Stimulated activated effector memory CD8-positive, alpha-beta T cell treated with anti-CD3 and anti-CD28 coated beads, Interleukin-12 subunit alpha, Interleukin-12 subunit beta, amount 100 ng/mL, for 72 hours (primary cell): ENCODE measurements around the gene PTPN2.
"Not testable (repeated sequence)": the region's sequence is repeated elsewhere in the genome, so short reads cannot be mapped to it uniquely, and the experiment has no call there.

Experiments used
- ATAC-seq: fragments of 150-1000 bp; cut with Tn5 transposase; 2 replicates; pipeline ENCODE4 v1.10.0; 2021
- DNase-seq, 2 donors: peaks; one replicate each; pipeline ENCODE4 v3.0.0; 2021 to 2022; ENCODE audit warnings: low spot score in 2 of 2
- H3K27ac Mint-ChIP-seq: one replicate; pipeline ENCODE4 v1.8.0; 2022; ENCODE audit warnings: mild to moderate bottlenecking, mixed read lengths
- H3K36me3 Mint-ChIP-seq: one replicate; pipeline ENCODE4 v1.8.0; 2022; ENCODE audit warnings: mild to moderate bottlenecking, mixed read lengths
- H3K4me1 Mint-ChIP-seq: one replicate; pipeline ENCODE4 v1.8.0; 2022; ENCODE audit warnings: mixed read lengths
- H3K4me3 Mint-ChIP-seq: one replicate; pipeline ENCODE4 v1.8.0; 2022; ENCODE audit warnings: mild to moderate bottlenecking, mixed read lengths
- H3K9me3 Mint-ChIP-seq: one replicate; pipeline ENCODE4 v1.8.0; 2022; ENCODE audit warnings: mixed read lengths

The PTPN2 gene

DNA sequence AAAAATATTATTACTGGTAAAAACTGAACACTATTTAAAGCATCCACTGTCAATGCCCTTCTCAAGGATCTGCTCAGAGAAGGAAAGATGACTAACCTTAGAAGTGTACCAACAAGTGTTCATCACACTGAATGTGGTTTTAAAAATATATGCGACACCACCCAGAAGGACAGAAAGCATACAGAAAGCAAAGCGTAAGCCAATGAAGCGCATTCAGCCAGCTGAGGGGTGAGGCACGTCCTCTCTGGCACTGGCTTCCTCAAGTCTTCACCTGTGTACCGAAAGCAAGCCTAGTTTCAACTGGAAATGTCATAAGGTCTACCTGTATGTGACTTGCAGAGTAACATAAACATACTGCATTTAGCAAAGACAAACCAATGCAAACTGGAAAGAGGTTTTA is 92.4 kb downstream of the PTPN2 start:
- no peaks in the 10 kb centered on the region for H3K9me3 Mint-ChIP-seq
- peaks cover 44% of the 10 kb centered on the region for H3K36me3 Mint-ChIP-seq
- DNase-seq (no peak), ATAC-seq (no peak)
- H3K4me1 Mint-ChIP-seq: no peaks in the 10 kb centered on the region
- no peak overlapping the region for H3K4me3 Mint-ChIP-seq
- no peak overlapping the region for H3K27ac Mint-ChIP-seq

DNA sequence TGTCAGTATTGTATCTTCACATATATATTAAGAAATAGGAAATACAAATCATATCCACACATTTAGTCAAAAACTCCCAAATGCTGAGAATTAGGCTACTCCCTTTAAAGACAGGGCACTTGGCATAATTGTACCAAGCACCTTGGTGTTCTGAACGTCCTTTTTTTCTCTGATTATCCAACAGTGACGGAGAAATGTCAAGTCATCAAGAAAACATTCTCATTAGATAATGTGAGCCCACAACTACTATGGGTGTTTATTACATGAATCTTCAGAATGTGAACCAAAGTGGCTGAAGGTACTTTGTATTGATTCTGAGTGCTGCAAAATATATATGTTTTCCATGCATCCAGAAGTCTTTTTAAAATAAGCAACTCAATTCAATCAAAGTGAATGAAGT is 97.4 kb downstream of the PTPN2 start:
- Mint-ChIP-seq H3K4me3 (no peak overlapping the region), H3K9me3 (no peaks in the 10 kb centered on the region), H3K4me1 (no peaks in the 10 kb centered on the region), H3K36me3 (peaks cover 13% of the 10 kb centered on the region), H3K27ac (no peak overlapping the region)
- no peak for ATAC-seq
- DNase-seq: no peak

DNA sequence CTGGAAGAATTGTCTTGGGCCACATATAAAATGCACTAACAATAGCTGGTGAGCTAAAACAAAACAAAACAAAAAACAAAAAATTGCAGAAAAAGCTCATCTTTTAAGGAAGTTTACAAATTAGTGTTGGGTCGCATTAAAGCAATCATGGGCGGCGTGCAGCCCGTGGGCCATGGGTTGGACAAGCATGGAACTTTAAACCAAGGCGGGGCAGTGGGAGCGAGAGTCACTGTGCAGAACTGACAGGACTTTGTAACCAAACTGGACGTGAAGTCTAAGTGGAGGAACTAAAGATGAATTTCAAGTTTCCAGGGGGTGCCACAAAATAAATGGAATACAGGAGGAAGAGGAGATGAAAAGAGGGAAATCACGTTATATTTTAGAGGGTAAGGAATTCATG is 100.5 kb downstream of the PTPN2 start:
- Mint-ChIP-seq H3K9me3 (no peaks in the 10 kb centered on the region), H3K4me3 (no peak overlapping the region), H3K4me1 (no peaks in the 10 kb centered on the region), H3K27ac (no peak overlapping the region), H3K36me3 (peaks cover 11% of the 10 kb centered on the region)
- no peak for DNase-seq
- ATAC-seq: no peak

DNA sequence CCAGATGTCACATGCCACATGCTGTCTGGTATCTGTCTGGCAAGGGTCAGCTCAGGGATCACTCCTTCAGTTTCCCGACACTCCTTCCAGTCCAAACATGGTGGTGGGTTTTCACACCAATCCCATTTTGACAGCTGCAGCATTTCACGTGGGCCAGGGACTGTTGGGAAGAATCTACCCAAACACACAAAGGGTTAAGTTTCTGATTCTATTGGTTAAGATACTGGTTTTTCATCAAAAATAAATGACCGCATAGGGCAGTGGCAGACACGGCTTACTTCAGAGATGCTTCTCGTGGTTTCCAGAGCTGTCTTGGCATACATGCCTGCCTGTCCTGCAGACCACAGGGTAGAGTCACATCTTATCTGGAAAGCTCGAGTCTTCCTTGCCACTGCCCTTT is 101.5 kb downstream of the PTPN2 start:
- ATAC-seq (no peak), DNase-seq (peak in 1 of 2 donors; percentile 38)
- Mint-ChIP-seq H3K36me3 (peaks cover 11% of the 10 kb centered on the region), H3K27ac (no peak overlapping the region), H3K4me1 (no peaks in the 10 kb centered on the region), H3K4me3 (no peak overlapping the region), H3K9me3 (no peaks in the 10 kb centered on the region)

DNA sequence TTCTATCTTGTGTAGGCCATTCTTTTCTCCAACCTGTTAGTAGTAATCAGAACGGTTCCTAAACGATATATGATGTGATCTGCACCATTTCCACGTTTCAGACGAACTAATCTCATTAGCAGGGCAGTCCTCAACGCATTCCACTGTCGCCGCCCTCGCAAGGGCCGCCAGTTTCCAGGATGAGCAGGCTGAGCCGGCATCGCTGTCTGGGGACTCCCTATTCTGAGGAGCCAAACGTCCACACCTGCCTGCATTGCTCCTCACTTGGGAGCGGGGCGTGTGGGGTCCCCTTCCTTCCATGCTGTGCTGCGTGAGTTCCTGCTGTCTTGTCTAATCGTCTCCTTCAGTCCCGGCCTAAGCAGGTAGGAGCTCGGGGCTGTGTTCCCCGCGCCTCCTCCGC is 104.6 kb downstream of the PTPN2 start:
- H3K27ac Mint-ChIP-seq: no peak overlapping the region
- H3K9me3 Mint-ChIP-seq: no peaks in the 10 kb centered on the region
- no peak overlapping the region for H3K4me3 Mint-ChIP-seq
- ATAC-seq (no peak), DNase-seq (no peak)
- peaks cover 8% of the 10 kb centered on the region for H3K36me3 Mint-ChIP-seq
- H3K4me1 Mint-ChIP-seq: peaks cover 18% of the 10 kb centered on the region

- Mint-ChIP-seq H3K36me3 (peaks cover 8% of the 10 kb centered on the region), H3K4me1 (peaks cover 18% of the 10 kb centered on the region), H3K27ac (no peak overlapping the region), H3K9me3 (no peaks in the 10 kb centered on the region), H3K4me3 (no peak overlapping the region)
- no peak for DNase-seq
- no peak for ATAC-seq
Observed at GRCh38 chr18:12779043-12779442, 105.0 kb downstream of the PTPN2 start.

DNA sequence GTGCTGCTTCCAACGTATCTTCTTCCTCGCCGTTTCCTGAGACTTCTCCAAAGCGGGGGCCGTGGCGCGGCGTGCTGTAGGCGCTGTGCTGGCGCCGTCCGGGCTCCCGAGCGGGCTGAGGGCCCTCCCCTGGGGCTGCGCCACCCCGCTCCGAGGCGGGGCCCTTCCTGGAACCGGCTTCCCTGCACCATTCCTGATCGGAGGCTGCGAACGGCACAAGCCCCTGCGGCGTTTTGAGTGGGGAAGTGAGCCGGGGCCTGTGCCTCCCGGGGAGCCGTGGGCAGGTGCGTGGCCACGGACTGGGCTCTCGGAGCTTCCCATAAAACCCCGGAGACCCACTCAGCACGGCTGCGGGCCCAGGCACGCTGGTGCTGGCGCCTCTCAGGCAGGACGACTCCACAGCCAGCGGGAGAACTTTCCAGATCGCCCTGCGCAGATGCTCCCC is 106.5 kb downstream of the PTPN2 start:
- H3K36me3 Mint-ChIP-seq: peaks cover 8% of the 10 kb centered on the region
- H3K9me3 Mint-ChIP-seq: no peaks in the 10 kb centered on the region
- DNase-seq (no peak), ATAC-seq (no peak)
- peaks cover 18% of the 10 kb centered on the region for H3K4me1 Mint-ChIP-seq
- no peak overlapping the region for H3K4me3 Mint-ChIP-seq
- no peak overlapping the region for H3K27ac Mint-ChIP-seq

DNA sequence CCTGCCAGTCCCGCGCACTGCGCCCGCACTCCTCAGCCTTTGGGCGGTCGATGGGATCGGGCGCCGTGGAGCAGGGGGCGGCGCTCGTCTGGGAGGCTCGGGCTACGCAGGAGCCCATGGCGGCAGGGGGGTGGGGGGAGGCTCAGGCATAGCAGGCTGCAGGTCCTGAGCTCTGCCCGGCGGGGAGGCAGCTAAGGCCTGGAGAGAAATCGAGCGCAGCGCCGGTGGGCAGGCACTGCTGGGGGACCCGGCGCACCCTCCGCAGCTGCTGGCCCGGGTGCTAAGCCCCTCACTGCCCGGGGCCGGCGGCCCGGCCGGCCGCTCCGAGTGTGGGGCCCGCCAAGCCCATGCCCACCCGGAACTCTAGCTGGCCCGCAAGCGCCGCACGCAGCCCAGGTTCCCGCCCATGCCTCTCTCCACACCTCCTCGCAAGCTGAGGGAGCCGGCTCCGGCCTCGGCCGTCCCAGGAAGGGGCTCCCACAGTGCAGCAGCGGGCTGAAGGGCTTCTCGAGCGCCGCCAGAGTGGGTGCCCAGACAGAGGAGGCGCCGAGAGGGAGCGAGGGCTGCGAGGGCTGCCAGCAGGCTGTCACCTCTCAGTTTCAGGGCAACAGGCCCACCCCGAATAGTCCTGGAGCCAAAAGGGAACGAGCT is 107.1 kb downstream of the PTPN2 start:
- Mint-ChIP-seq H3K4me3 (no peak overlapping the region), H3K9me3 (no peaks in the 10 kb centered on the region), H3K4me1 (peaks cover 18% of the 10 kb centered on the region), H3K36me3 (peaks cover 8% of the 10 kb centered on the region), H3K27ac (no peak overlapping the region)
- ATAC-seq (no peak), DNase-seq (no peak)

- Mint-ChIP-seq H3K4me1 (peaks cover 18% of the 10 kb centered on the region), H3K4me3 (peak overlapping the region; percentile 79), H3K27ac (peak overlapping the region; percentile 94)
- not testable (repeated sequence) for ATAC-seq, H3K9me3 Mint-ChIP-seq, DNase-seq, H3K36me3 Mint-ChIP-seq
Observed at GRCh38 chr18:12776415-12776814, 107.6 kb downstream of the PTPN2 start.

GRCh38 chr18:12774982-12775381 is 109.1 kb downstream of the PTPN2 start:
- DNase-seq (peak in 1 of 2 donors; percentile 53), ATAC-seq (peak; percentile 79)
- Mint-ChIP-seq H3K9me3 (no peaks in the 10 kb centered on the region), H3K4me1 (peaks cover 18% of the 10 kb centered on the region), H3K36me3 (peaks cover 8% of the 10 kb centered on the region), H3K4me3 (peak overlapping the region; percentile 79), H3K27ac (peak overlapping the region; percentile 94)

- DNase-seq: no peak
- no peak for ATAC-seq
- peaks cover 18% of the 10 kb centered on the region for H3K4me1 Mint-ChIP-seq
- H3K9me3 Mint-ChIP-seq: no peaks in the 10 kb centered on the region
- no peak overlapping the region for H3K4me3 Mint-ChIP-seq
- peaks cover 8% of the 10 kb centered on the region for H3K36me3 Mint-ChIP-seq
- H3K27ac Mint-ChIP-seq: no peak overlapping the region
Observed at GRCh38 chr18:12773369-12773768, 110.7 kb downstream of the PTPN2 start.

- Mint-ChIP-seq H3K36me3 (peaks cover 8% of the 10 kb centered on the region), H3K27ac (no peak overlapping the region), H3K4me1 (peaks cover 18% of the 10 kb centered on the region), H3K9me3 (no peaks in the 10 kb centered on the region), H3K4me3 (no peak overlapping the region)
- DNase-seq: no peak
- ATAC-seq: no peak
Observed at GRCh38 chr18:12772111-12772510, 111.9 kb downstream of the PTPN2 start.

DNA sequence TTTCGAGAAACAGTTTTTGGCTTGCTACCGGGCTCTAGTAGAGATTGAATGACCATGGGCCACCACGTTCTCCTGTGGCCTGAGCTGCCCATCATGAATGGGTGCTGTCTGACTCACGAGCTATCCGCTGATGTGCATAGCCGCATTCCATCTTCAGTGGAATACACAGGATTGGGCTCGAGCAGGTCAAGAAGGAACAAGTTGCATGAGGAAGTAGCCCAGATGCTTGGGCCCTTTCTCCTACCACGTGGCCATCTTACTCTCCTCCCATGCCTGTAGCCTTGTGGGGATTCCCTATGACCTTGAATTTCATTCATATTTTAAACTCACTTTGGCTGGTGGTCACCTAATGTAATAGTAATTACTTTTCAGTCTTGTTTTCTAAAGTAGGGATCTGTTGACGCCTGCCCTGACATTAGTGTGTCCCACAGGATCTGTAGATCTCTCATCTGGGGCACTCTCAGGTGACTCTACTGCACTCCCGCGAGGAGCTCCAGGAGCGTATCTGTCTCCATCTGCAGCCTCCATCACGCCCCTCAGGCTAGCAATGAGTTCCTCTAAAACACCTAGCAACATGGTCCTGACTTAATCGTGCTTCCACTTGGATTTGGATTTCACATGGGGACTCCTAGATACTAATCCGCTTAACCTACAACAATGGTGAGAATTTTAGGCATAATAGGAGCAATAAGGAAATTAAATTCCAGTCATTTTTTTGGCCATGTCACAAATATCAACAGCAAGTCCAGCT is 113.4 kb downstream of the PTPN2 start:
- Mint-ChIP-seq H3K27ac (no peak overlapping the region), H3K4me3 (no peak overlapping the region), H3K36me3 (peaks cover 4% of the 10 kb centered on the region), H3K9me3 (no peaks in the 10 kb centered on the region), H3K4me1 (peaks cover 11% of the 10 kb centered on the region)
- ATAC-seq (no peak), DNase-seq (no peak)

GRCh38 chr18:12769644-12770440 is 114.2 kb downstream of the PTPN2 start:
- peaks cover 4% of the 10 kb centered on the region for H3K4me1 Mint-ChIP-seq
- no peak for DNase-seq
- H3K4me3 Mint-ChIP-seq: no peak overlapping the region
- no peak for ATAC-seq
- H3K27ac Mint-ChIP-seq: no peak overlapping the region
- H3K36me3 Mint-ChIP-seq: no peaks in the 10 kb centered on the region
- no peaks in the 10 kb centered on the region for H3K9me3 Mint-ChIP-seq

- H3K4me1 Mint-ChIP-seq: no peaks in the 10 kb centered on the region
- DNase-seq: no peak
- no peaks in the 10 kb centered on the region for H3K36me3 Mint-ChIP-seq
- no peak for ATAC-seq
- H3K9me3 Mint-ChIP-seq: no peaks in the 10 kb centered on the region
- no peak overlapping the region for H3K27ac Mint-ChIP-seq
- no peak overlapping the region for H3K4me3 Mint-ChIP-seq
Observed at GRCh38 chr18:12769136-12769535, 114.9 kb downstream of the PTPN2 start.
